IMR-90 (cell line): ENCODE measurements around the gene KCNF1. TPM values are rescaled to one million over a fixed set of nuclear protein-coding genes. Genes with fewer than 3 reads are reported as not detected.
"Not testable (repeated sequence)": the region's sequence is repeated elsewhere in the genome, so short reads cannot be mapped to it uniquely, and the experiment has no call there.

ENCODE experiments used
- ATAC-seq: fragments of 200-7000 bp; cut with Tn5 transposase; 2 replicates; pipeline ENCODE4 v1.9.1; 2020; ENCODE audit warnings: low read depth, mild to moderate bottlenecking, moderate library complexity
- BruUV-seq: library from RNA; stranded (reverse); fragments of 400-500 nt; replicated peaks from 2 replicates; lab custom pipeline; 2021; lab: Mats Ljungman, UMichigan
- CTCF ChIA-PET: fragments of 300-600 bp; formaldehyde crosslinking; extraction: SDS; loops from one replicate; lab custom pipeline; 2021; ENCODE audit warnings: antibody characterized with exemption; lab: Yijun Ruan, JAX
- POLR2A ChIA-PET: fragments of 300-600 bp; sonication (Branson Sonifier 250); formaldehyde crosslinking; loops from one replicate; lab custom pipeline; 2022; ENCODE audit warnings: antibody characterized with exemption; ENCODE audit not compliant: unreplicated experiment; lab: Charles Lee
- DNase-seq: peaks from one replicate; pipeline ENCODE4 v3.0.0; 2013
- H2AFZ ChIP-seq: replicated peaks from 2 replicates; pipeline ENCODE3; 2013; ENCODE audit warnings: low read length, mild to moderate bottlenecking; ENCODE audit not compliant: poor library complexity
- H2AK5ac ChIP-seq: 2 replicates; pipeline ENCODE4 v1.6.1; 2013; ENCODE audit warnings: low read depth, low read length, inconsistent platforms
- H2AK9ac ChIP-seq: replicated peaks from 2 replicates; pipeline ENCODE3; 2013; ENCODE audit warnings: mild to moderate bottlenecking, low read depth, low read length, moderate library complexity; ENCODE audit not compliant: poor library complexity
- H2BK120ac ChIP-seq: 2 replicates; pipeline ENCODE4 v1.6.1; 2013; ENCODE audit warnings: low read depth, low read length, inconsistent platforms
- H2BK15ac ChIP-seq: 3 replicates; pipeline ENCODE4 v1.6.1; 2013; ENCODE audit warnings: low read depth, low read length, inconsistent platforms
- H2BK20ac ChIP-seq: 2 replicates; pipeline ENCODE4 v1.6.1; 2013; ENCODE audit warnings: low read depth, mild to moderate bottlenecking, inconsistent platforms, low read length, moderate library complexity
- H2BK5ac ChIP-seq: 2 replicates; pipeline ENCODE4 v1.6.1; 2013; ENCODE audit warnings: mild to moderate bottlenecking, low read depth, low read length, inconsistent platforms; ENCODE audit not compliant: poor library complexity, severe bottlenecking
- H3K14ac ChIP-seq: replicated peaks from 2 replicates; pipeline ENCODE4 v1.6.1; 2013; ENCODE audit warnings: low read depth, low read length, inconsistent platforms
- H3K18ac ChIP-seq: 2 replicates; pipeline ENCODE4 v1.6.1; 2013; ENCODE audit warnings: low read depth, low read length, control low read depth
- H3K23ac ChIP-seq: 2 replicates; pipeline ENCODE4 v1.6.1; 2013; ENCODE audit warnings: low read depth, low read length, inconsistent platforms
- H3K27ac ChIP-seq: 2 replicates; pipeline ENCODE4 v1.5.1; 2013; ENCODE audit warnings: mild to moderate bottlenecking, control low read depth, low read length; ENCODE audit not compliant: insufficient read depth
- H3K27me3 ChIP-seq: 2 replicates; pipeline ENCODE4 v1.6.1; 2013; ENCODE audit warnings: low read length; ENCODE audit not compliant: control insufficient read depth, insufficient read depth
- H3K36me3 ChIP-seq: 2 replicates; pipeline ENCODE4 v1.6.1; 2013; ENCODE audit warnings: low read length, mixed read lengths; ENCODE audit not compliant: control insufficient read depth, insufficient read depth
- H3K4ac ChIP-seq: 2 replicates; pipeline ENCODE4 v1.6.1; 2013; ENCODE audit warnings: low read depth, low read length, inconsistent platforms
- H3K4me1 ChIP-seq: 2 replicates; pipeline ENCODE4 v1.6.1; 2013; ENCODE audit warnings: low read length, mixed read lengths; ENCODE audit not compliant: control insufficient read depth, insufficient read depth
- H3K4me2 ChIP-seq: 2 replicates; pipeline ENCODE4 v1.6.1; 2013; ENCODE audit warnings: low read depth, mild to moderate bottlenecking, control low read depth, low read length, moderate library complexity
- H3K4me3 ChIP-seq: 2 replicates; pipeline ENCODE4 v1.5.1; 2013; ENCODE audit warnings: low read depth, mild to moderate bottlenecking, control low read depth, low read length, moderate library complexity; ENCODE audit not compliant: insufficient read depth
- H3K56ac ChIP-seq: 2 replicates; pipeline ENCODE4 v1.6.1; 2013; ENCODE audit warnings: low read length, inconsistent platforms; ENCODE audit not compliant: insufficient read depth; ENCODE audit errors: extremely low read depth
- H3K79me1 ChIP-seq, 2 experiments: 2 replicates each; pipeline ENCODE4 v1.6.1; 2013; ENCODE audit warnings: low read length in 2 of 2, inconsistent platforms in 1 of 2, low read depth in 1 of 2
- H3K9ac ChIP-seq: 2 replicates; pipeline ENCODE4 v1.6.1; 2013; ENCODE audit warnings: low read depth, low read length, control low read depth
- H3K9me1 ChIP-seq: 2 replicates; pipeline ENCODE4 v1.6.1; 2013; ENCODE audit warnings: low read length, inconsistent platforms; ENCODE audit not compliant: insufficient read depth
- H3K9me3 ChIP-seq: 2 replicates; pipeline ENCODE4 v1.6.1; 2013; ENCODE audit warnings: low read length; ENCODE audit not compliant: control insufficient read depth, insufficient read depth
- H4K20me1 ChIP-seq: 2 replicates; pipeline ENCODE4 v1.6.1; 2013; ENCODE audit warnings: low read length, inconsistent platforms; ENCODE audit not compliant: insufficient read depth
- H4K5ac ChIP-seq: 2 replicates; pipeline ENCODE4 v1.6.1; 2013; ENCODE audit warnings: mild to moderate bottlenecking, low read depth, low read length, control low read depth
- H4K8ac ChIP-seq, 2 experiments: 2 replicates each; pipeline ENCODE4 v1.6.1; 2013; ENCODE audit warnings: low read depth in 2 of 2, low read length in 2 of 2, control low read depth in 1 of 2, inconsistent platforms in 1 of 2
- H4K91ac ChIP-seq: 2 replicates; pipeline ENCODE4 v1.6.1; 2013; ENCODE audit warnings: low read depth, low read length, inconsistent platforms; ENCODE audit not compliant: insufficient read depth
- WGBS, 2 experiments: methylation state at CpG; one replicate each; pipeline versions ENCODE4 v1.1.5 to v1.1.7; 2013; ENCODE audit warnings: missing lambda C conversion rate in 2 of 2; ENCODE audit not compliant: insufficient read length in 1 of 2; ENCODE audit errors: extremely low coverage in 2 of 2; 5-methylcytosine and 5-hydroxymethylcytosine counted together
- dilution Hi-C: fragments of 300-500 bp; cut with HindIII; formaldehyde crosslinking; loops from one replicate; pipeline ENCODE4 v1.14.3; 2018; ENCODE audit warnings: low sequenced_read_pairs; ENCODE audit not compliant: unreplicated experiment
- in situ Hi-C: fragments of 300-500 bp; cut with MboI; formaldehyde crosslinking; loops from 3 replicates; pipeline ENCODE4 v1.14.3; 2019; ENCODE audit warnings: low sequenced_read_pairs, inconsistent platforms, mixed read lengths
- intact Hi-C: fragments of 100-400 bp; cut with micrococcal nuclease; formaldehyde crosslinking; loops from 2 replicates; pipeline ENCODE4 v1.10.0; 2022
- polyA plus RNA-seq, 3 experiments: library from polyadenylated mRNA; depleted of rRNA; stranded (reverse); fragments of >200 nt; gene quantifications; 2 replicates each; pipeline ENCODE4 v1.2.3, GENCODE V29; 2012; ENCODE audit warnings: low replicate concordance in 1 of 3
- total RNA-seq: library from RNA; depleted of rRNA; stranded (reverse); fragments of >200 nt; gene quantifications from 2 replicates; pipeline ENCODE4 v1.2.3, GENCODE V29; 2012

The KCNF1 gene
- total and polyA plus RNA-seq, 2 of the 4 experiments (the other 2 are of a cell fraction), result 0.54 to 1.4 TPM

GRCh38 chr2:10958452-10958851 is 46.7 kb downstream of the KCNF1 start:
- Histone ChIP-seq H2AFZ (peak overlapping the region; percentile 37), H3K14ac (peak overlapping the region; percentile 71; the same call in 1 of the 2 replicates), H3K23ac (peak overlapping the region; percentile 38; the same call in 1 of the 2 replicates), H4K91ac (peak overlapping the region; percentile 13; the same call in 1 of the 2 replicates), H2BK120ac (peak overlapping the region; percentile 89), H3K9me1 (peaks cover 21% of the 10 kb centered on the region), H3K4me1 (peaks cover 17% of the 10 kb centered on the region), H3K4ac (peak overlapping the region; percentile 57), H2BK20ac (peak overlapping the region; percentile 85), H2BK15ac (peak overlapping the region; percentile 84; the same call in 1 of the 3 replicates), H4K8ac (peak overlapping the region in 1 of 2 experiments; percentile 74; a peak in 1 of 4 replicates), H2AK5ac (peak overlapping the region; percentile 87)
- BruUV-seq, H4K5ac ChIP-seq, H3K56ac ChIP-seq, ATAC-seq, H3K27ac ChIP-seq, dilution Hi-C loops, H4K20me1 ChIP-seq, H3K18ac ChIP-seq, H2BK5ac ChIP-seq, H3K4me3 ChIP-seq, intact Hi-C loops, H3K36me3 ChIP-seq, H2AK9ac ChIP-seq, in situ Hi-C loops, H3K79me1 ChIP-seq, H3K9me3 ChIP-seq, H3K27me3 ChIP-seq, H3K4me2 ChIP-seq, H3K9ac ChIP-seq: not testable (repeated sequence)
- 67% methylated on average over 1 of the region's 3 CpGs; no CpG with 5 or more reads in 1 of the 2 experiments for WGBS, 2 experiments
- CTCF ChIA-PET, result interaction anchor here (1.1 kb wide), 1 partner anchor 19 kb away, joined by 3 read pairs; no protein-coding TSS in a partner anchor
- POLR2A ChIA-PET, result interaction anchor here (0.5 to 0.6 kb wide), 2 partner anchors 146 to 581 kb away, joined by 3 to 7 read pairs; no protein-coding TSS in a partner anchor
- peak; percentile 53 for DNase-seq
